ENCODE results near the gene EPHA4. TPM values are rescaled to one million over a fixed set of nuclear protein-coding genes. Genes with fewer than 3 reads are reported as not detected.

Gene EPHA4
- total RNA-seq, 2 experiments from 2014 or later, result 0.23 TPM; not detected in 1

DNA sequence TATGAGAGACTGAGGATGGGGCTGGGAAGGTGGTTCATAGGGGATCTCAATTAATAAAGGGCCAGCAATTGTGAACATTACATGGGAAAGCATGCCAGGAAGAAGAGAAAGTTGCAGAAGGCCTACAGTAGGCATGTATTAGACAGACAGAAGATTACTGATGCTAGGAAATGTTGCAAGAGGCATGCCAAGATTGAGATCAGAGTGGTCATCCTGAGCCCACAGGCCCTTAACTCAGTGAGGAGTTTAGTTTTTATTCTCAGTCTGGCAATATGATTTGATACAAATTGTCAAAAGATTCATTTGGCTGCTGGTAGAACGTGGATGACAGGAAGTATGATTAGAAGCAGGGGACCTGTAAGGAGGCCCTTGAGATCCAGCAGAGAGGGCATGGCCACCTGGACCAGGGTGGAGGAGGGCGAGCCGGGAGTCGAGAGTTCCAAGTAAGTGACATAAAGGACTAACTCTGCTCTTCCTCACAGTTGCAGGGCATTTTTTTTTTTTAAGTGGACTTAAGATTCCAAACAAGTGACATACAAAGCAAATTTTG is 54.9 kb downstream of the EPHA4 start:
- Histone ChIP-seq H3K4me3 (ENCODE audit: low read depth, low read length, poor library complexity, severe bottlenecking) (no peak overlapping the region), H3K4me2 (ENCODE audit: low read length) (peak overlapping the region; percentile 30)
- CTCF ChIA-PET (ENCODE audit: unreplicated experiment), result no interaction called here

GRCh38 chr2:221515864-221516263 is 56.2 kb downstream of the EPHA4 start:
- DNase-seq (ENCODE audit: low spot score), result no peak
- ChIA-PET POLR2A (no interaction called here), CTCF (ENCODE audit: unreplicated experiment) (no interaction called here)
- no peaks in the 10 kb centered on the region for H3K36me3 ChIP-seq (ENCODE audit: insufficient read depth, low read length)
- no peaks in the 10 kb centered on the region for H4K20me1 ChIP-seq (ENCODE audit: insufficient read depth, low read length)
- no peaks in the 10 kb centered on the region for H3K9me2 ChIP-seq (ENCODE audit: insufficient read depth, low read length)
- no TSS peak for BruUV-seq (replicated peaks)
- no peak overlapping the region for H2AFZ ChIP-seq (ENCODE audit: low read length)
- H3K79me2 ChIP-seq (ENCODE audit: insufficient read depth, low read depth, low read length), result no peaks in the 10 kb centered on the region
- no peaks in the 10 kb centered on the region for H3K9me3 ChIP-seq (ENCODE audit: low read length)
- no peak overlapping the region for H3K27ac ChIP-seq (ENCODE audit: low read depth, low read length, poor library complexity, severe bottlenecking)
- peaks cover 13% of the 10 kb centered on the region for H3K4me1 ChIP-seq (ENCODE audit: insufficient read depth, low read length, poor library complexity, severe bottlenecking)
- H3K4me2 ChIP-seq (ENCODE audit: low read length), result no peak overlapping the region
- no peak overlapping the region for H3K4me3 ChIP-seq (ENCODE audit: low read depth, low read length, poor library complexity, severe bottlenecking)
- no peak for TF ChIP-seq EZH2phosphoT487 (IDR thresholded peaks at IDR 0.05; ENCODE audit: borderline replicate concordance, low read depth, low read length)
- intact Hi-C loops (cut with micrococcal nuclease; ENCODE audit: unreplicated experiment), result loop anchor here (10.0 kb wide), 1 partner anchor 231 kb away; no protein-coding TSS in a partner anchor

More for the DNA sequence above, 54.9 kb downstream of the EPHA4 start:
- no peak for DNase-seq (ENCODE audit: low spot score)
- H2AFZ ChIP-seq (ENCODE audit: low read length), result peak overlapping the region; percentile 69; the same call in 1 of the 2 replicates
- no peaks in the 10 kb centered on the region for H3K9me2 ChIP-seq (ENCODE audit: insufficient read depth, low read length)
- H4K20me1 ChIP-seq (ENCODE audit: insufficient read depth, low read length), result no peaks in the 10 kb centered on the region
- intact Hi-C loops (cut with micrococcal nuclease; ENCODE audit: unreplicated experiment), result loop anchor here (10.0 kb wide), 1 partner anchor 232 kb away; no protein-coding TSS in a partner anchor
- TF ChIP-seq, protein P1, sequence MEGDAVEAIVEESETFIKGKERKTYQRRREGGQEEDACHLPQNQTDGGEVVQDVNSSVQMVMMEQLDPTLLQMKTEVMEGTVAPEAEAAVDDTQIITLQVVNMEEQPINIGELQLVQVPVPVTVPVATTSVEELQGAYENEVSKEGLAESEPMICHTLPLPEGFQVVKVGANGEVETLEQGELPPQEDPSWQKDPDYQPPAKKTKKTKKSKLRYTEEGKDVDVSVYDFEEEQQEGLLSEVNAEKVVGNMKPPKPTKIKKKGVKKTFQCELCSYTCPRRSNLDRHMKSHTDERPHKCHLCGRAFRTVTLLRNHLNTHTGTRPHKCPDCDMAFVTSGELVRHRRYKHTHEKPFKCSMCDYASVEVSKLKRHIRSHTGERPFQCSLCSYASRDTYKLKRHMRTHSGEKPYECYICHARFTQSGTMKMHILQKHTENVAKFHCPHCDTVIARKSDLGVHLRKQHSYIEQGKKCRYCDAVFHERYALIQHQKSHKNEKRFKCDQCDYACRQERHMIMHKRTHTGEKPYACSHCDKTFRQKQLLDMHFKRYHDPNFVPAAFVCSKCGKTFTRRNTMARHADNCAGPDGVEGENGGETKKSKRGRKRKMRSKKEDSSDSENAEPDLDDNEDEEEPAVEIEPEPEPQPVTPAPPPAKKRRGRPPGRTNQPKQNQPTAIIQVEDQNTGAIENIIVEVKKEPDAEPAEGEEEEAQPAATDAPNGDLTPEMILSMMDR (conservative IDR thresholded peaks at IDR 0.05; ENCODE audit: low read length), result no peak
- no peak for TF ChIP-seq EZH2phosphoT487 (IDR thresholded peaks at IDR 0.05; ENCODE audit: borderline replicate concordance, low read depth, low read length)
- H3K79me2 ChIP-seq (ENCODE audit: insufficient read depth, low read depth, low read length), result no peaks in the 10 kb centered on the region
- no peaks in the 10 kb centered on the region for H3K9me3 ChIP-seq (ENCODE audit: low read length)
- POLR2A ChIA-PET, result interaction anchor here (1.5 kb wide), 1 partner anchor 26 kb away, joined by 4 read pairs; no protein-coding TSS in a partner anchor
- H3K4me1 ChIP-seq (ENCODE audit: insufficient read depth, low read length, poor library complexity, severe bottlenecking), result peaks cover 13% of the 10 kb centered on the region
- no peaks in the 10 kb centered on the region for H3K36me3 ChIP-seq (ENCODE audit: insufficient read depth, low read length)
- H3K27ac ChIP-seq (ENCODE audit: low read depth, low read length, poor library complexity, severe bottlenecking), result no peak overlapping the region
- no TSS peak for BruUV-seq (replicated peaks)

DNA sequence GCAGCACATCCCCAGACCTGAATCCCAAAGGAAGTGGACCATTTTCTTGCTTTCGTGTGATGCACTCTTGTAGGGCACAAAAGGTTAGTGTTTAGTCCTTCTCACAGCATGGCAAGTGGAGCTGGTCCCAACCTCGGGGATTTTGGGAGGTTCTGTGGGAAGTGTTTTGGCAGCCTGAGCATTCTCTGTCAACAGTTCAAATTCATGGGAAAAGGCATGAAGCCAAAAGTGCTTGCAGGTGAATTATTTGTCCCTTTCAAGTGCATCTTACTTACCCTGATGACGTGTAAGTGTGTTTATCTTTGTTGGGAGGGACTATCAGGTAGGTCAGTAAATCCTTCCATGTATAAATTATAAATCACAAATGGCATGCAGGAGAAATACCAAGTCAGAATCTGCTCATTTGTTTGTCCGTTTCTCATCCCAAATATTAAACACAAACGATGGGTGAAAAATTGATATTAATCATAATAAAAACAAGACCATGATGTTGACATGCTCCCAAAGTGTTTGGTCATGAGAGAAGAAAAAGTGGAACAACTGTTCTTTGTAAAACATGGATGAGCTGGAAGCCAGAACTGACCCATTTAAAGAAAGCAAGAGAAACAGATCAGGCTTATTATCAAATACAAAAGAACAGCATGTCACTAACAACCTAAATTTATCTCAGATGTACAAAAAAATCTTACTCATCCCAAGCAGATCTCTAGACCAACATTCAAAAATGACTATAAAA is 57.6 kb downstream of the EPHA4 start:
- TF ChIP-seq, protein P1 (conservative IDR thresholded peaks at IDR 0.05; ENCODE audit: low read length), result no peak
- TF ChIP-seq EZH2phosphoT487 (IDR thresholded peaks at IDR 0.05; ENCODE audit: borderline replicate concordance, low read depth, low read length), result no peak
- ChIA-PET POLR2A (interaction anchor here (1.5 kb wide), 1 partner anchor 10 kb away, joined by 3 read pairs; no protein-coding TSS in a partner anchor), CTCF (ENCODE audit: unreplicated experiment) (no interaction called here)
- H2AFZ ChIP-seq (ENCODE audit: low read length), result no peak overlapping the region
- H3K9me2 ChIP-seq (ENCODE audit: insufficient read depth, low read length), result no peaks in the 10 kb centered on the region
- H3K36me3 ChIP-seq (ENCODE audit: insufficient read depth, low read length), result no peaks in the 10 kb centered on the region
- H3K79me2 ChIP-seq (ENCODE audit: insufficient read depth, low read depth, low read length), result no peaks in the 10 kb centered on the region
- H3K27ac ChIP-seq (ENCODE audit: low read depth, low read length, poor library complexity, severe bottlenecking), result no peak overlapping the region
- H3K4me1 ChIP-seq (ENCODE audit: insufficient read depth, low read length, poor library complexity, severe bottlenecking), result peaks cover 13% of the 10 kb centered on the region
- H3K4me3 ChIP-seq (ENCODE audit: low read depth, low read length, poor library complexity, severe bottlenecking), result no peak overlapping the region
- no TSS peak for BruUV-seq (replicated peaks)
- no peaks in the 10 kb centered on the region for H3K9me3 ChIP-seq (ENCODE audit: low read length)
- H3K4me2 ChIP-seq (ENCODE audit: low read length), result no peak overlapping the region
- no peaks in the 10 kb centered on the region for H4K20me1 ChIP-seq (ENCODE audit: insufficient read depth, low read length)
- intact Hi-C loops (cut with micrococcal nuclease; ENCODE audit: unreplicated experiment), result loop anchor here (10.0 kb wide), 1 partner anchor 230 kb away; no protein-coding TSS in a partner anchor
- DNase-seq (ENCODE audit: low spot score), result no peak
